Dermis microvascular lymphatic vessel endothelial cell (primary cell): ENCODE results near the gene DKK1. TPM values are rescaled to one million over a fixed set of nuclear protein-coding genes. Genes with fewer than 3 reads are reported as not detected.

Experiments used
- DNase-seq, 2 donors: peaks; one replicate each; pipeline versions ENCODE4 v3.0.0 to v3.0.0-alpha.2; 2010; ENCODE audit warnings: low read depth in 2 of 2
- total RNA-seq: library from RNA; depleted of rRNA; stranded (reverse); fragments of >200 nt; gene quantifications from 2 replicates; pipeline ENCODE4 v1.2.1, GENCODE V29; 2014

Gene DKK1
- total RNA-seq, 1 donor from 2014 or later: 12.7 TPM

GRCh38 chr10:52316500-52316899, 2.4 kb downstream of the DKK1 start:
- no peak for DNase-seq

- peak in 1 of 2 donors; percentile 40 for DNase-seq
Measured at GRCh38 chr10:52318136-52318701, 4.1 kb downstream of the DKK1 start.

- peak; percentile 16 to 90 for DNase-seq
Measured at GRCh38 chr10:52318822-52319464, 4.9 kb downstream of the DKK1 start.

GRCh38 chr10:52319926-52320325, 5.8 kb downstream of the DKK1 start:
- DNase-seq: no peak

- DNase-seq: no peak
Measured at GRCh38 chr10:52322323-52322722, 8.2 kb downstream of the DKK1 start.

- DNase-seq: no peak
Measured at GRCh38 chr10:52322936-52323335, 8.9 kb downstream of the DKK1 start.

GRCh38 chr10:52326382-52326781, 12.3 kb downstream of the DKK1 start:
- no peak for DNase-seq

- no peak for DNase-seq
Measured at GRCh38 chr10:52331638-52332364, 17.7 kb downstream of the DKK1 start.

- DNase-seq: no peak
Measured at GRCh38 chr10:52332815-52333214, 18.7 kb downstream of the DKK1 start.

- DNase-seq: peak in 1 of 2 donors; percentile 61
Measured at GRCh38 chr10:52334595-52334994, 20.5 kb downstream of the DKK1 start.

- peak in 1 of 2 donors; percentile 33 for DNase-seq
Measured at GRCh38 chr10:52335665-52336064, 21.6 kb downstream of the DKK1 start.

GRCh38 chr10:52337225-52337624, 23.1 kb downstream of the DKK1 start:
- DNase-seq: no peak

- DNase-seq: no peak
Measured at GRCh38 chr10:52343439-52343838, 29.4 kb downstream of the DKK1 start.

- DNase-seq: no peak
Measured at GRCh38 chr10:52346394-52347326, 32.6 kb downstream of the DKK1 start.

- no peak for DNase-seq
Measured at GRCh38 chr10:52347327-52347667, 33.2 kb downstream of the DKK1 start.

- no peak for DNase-seq
Measured at GRCh38 chr10:52348037-52348564, 34.0 kb downstream of the DKK1 start.

GRCh38 chr10:52351914-52352330, 37.8 kb downstream of the DKK1 start:
- no peak for DNase-seq

- no peak for DNase-seq
Measured at GRCh38 chr10:52353205-52353604, 39.1 kb downstream of the DKK1 start.

GRCh38 chr10:52353960-52354394, 39.9 kb downstream of the DKK1 start:
- DNase-seq: no peak

GRCh38 chr10:52357971-52358370, 43.9 kb downstream of the DKK1 start:
- no peak for DNase-seq

- no peak for DNase-seq
Measured at GRCh38 chr10:52359441-52359840, 45.4 kb downstream of the DKK1 start.
